Glomerular endothelial cell (primary cell): ENCODE results near the gene TMEM47. TPM values are rescaled to one million over a fixed set of nuclear protein-coding genes. Genes with fewer than 3 reads are reported as not detected.
A peak's percentile ranks its signal among the peaks of the same experiment; 100 is the strongest.

Experiments
- DNase-seq: peaks from one replicate; pipeline ENCODE4 v3.0.0-alpha.2; 2011; ENCODE audit warnings: low read depth, low spot score; ENCODE audit errors: extremely low read depth
- total RNA-seq: library from RNA; depleted of rRNA; stranded (reverse); fragments of >200 nt; gene quantifications from 2 replicates; pipeline ENCODE4 v1.2.3, GENCODE V29; 2015

TMEM47 gene
- total RNA-seq, 1 donor from 2014 or later, result 25.2 TPM

GRCh38 chrX:34586346-34586911, 70.7 kb downstream of the TMEM47 start:
- DNase-seq, result no peak

DNA sequence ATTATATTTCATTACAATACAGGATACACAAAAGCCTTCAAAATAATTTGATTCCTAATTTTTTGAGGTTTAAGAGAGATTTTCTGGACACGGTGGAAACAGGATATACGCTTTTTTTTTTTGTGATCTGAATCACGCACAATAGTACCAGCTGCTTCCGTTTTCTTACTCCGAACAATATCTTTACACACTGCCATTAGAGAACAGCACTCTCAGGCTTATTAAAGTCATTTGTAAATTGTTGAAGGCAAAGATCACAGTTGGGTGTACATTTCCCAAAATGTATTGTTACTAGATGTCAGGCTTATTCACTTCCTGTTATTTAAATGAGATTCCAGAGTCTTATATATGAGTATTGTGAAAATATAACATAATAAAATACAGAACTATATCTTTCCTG, 71.5 kb downstream of the TMEM47 start:
- DNase-seq, result peak; percentile 72

DNA sequence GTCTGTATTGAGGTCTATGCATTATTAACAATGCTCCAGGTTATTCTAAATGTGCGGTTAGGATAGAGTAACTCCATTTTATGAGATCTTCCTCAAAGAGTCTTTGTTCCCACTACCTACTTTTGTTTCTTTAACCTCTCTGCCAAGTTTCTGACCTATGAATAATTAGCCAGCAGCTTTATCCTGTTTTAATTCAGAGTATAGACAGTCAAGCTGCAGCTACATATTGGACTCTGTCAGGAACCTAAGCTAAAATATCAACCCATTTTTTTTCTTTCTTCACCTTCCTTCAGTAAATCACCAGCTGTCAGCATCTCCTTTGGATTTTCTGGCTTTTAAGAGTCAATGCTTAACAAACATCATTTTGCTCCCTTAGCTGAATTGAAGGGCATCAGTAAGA, 72.3 kb downstream of the TMEM47 start:
- peak; percentile 18 for DNase-seq

DNA sequence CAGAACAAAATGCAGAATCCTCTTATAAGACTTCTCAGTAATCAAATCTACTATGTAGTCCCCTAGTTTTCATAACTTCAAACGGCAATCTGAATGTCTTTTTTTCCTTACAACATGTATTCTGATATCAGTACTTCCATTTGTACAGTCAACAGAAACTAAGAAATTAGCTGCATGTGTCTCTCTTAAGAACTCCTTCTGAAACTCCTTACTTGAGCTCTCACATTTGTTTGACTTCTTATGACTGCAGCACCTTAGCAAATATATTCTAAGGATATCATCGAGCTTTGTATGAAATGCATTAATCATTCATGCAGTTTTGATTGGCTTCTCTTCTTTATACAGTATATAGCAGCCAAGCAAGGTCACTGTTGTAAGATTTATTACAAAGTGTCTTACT, 77.0 kb downstream of the TMEM47 start:
- DNase-seq, result no peak

DNA sequence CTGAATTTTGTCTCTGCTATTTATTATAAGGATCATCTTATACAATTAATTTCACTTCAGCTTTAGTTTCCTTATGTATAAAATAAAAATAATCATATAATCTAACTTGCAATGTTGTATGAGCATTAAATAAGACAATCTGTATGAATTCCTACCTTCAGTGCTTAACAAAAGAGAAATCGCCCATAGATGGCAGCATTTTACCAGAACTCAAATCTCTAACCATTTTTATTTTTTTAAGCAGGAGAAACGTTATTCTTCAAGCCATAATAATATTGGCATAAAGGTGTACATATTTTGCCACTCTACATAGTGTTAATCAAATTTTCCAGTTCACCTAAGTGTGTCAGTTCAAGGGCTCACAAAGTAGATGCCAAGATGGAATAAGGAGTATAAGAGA, 78.8 kb downstream of the TMEM47 start:
- peak; percentile 39 for DNase-seq
